WERI-Rb-1 (cell line): ENCODE results near the gene ATG101.

ENCODE experiments used
- DNase-seq: peaks from one replicate; pipeline ENCODE4 v3.0.0-alpha.2; 2020
- H3K27ac ChIP-seq: fragments of 250-450 bp; sonication (Bioruptor Pico); 2 replicates; pipeline ENCODE4 v1.5.1; 2020; ENCODE audit warnings: mild to moderate bottlenecking, moderate library complexity
- H3K27me3 ChIP-seq: fragments of 250-450 bp; sonication (Bioruptor Pico); 2 replicates; pipeline ENCODE4 v1.5.1; 2021; ENCODE audit warnings: mild to moderate bottlenecking, low read depth, moderate library complexity; ENCODE audit not compliant: insufficient read depth, severe bottlenecking
- H3K36me3 ChIP-seq: fragments of 250-450 bp; sonication (Bioruptor Pico); 2 replicates; pipeline ENCODE4 v1.5.1; 2020; ENCODE audit warnings: mild to moderate bottlenecking, moderate library complexity
- H3K4me3 ChIP-seq: 2 replicates; pipeline ENCODE4 v1.5.1; 2011; ENCODE audit warnings: low read depth, mild to moderate bottlenecking, control low read depth, low read length
- H3K9me3 ChIP-seq: fragments of 250-450 bp; sonication (Bioruptor Pico); 2 replicates; pipeline ENCODE4 v1.5.1; 2021; ENCODE audit warnings: mild to moderate bottlenecking, moderate library complexity; ENCODE audit not compliant: severe bottlenecking
- CTCF ChIP-seq: IDR thresholded peaks from 2 replicates; pipeline ENCODE4 v1.5.1; 2011; ENCODE audit warnings: low read depth, mild to moderate bottlenecking, control low read depth, inconsistent platforms, low read length

The ATG101 gene

GRCh38 chr12:52085682-52086180 lies 16.0 kb downstream of the ATG101 start:
- TF ChIP-seq CTCF: no peak
- Histone ChIP-seq H3K27ac (no peak overlapping the region), H3K9me3 (no peaks in the 10 kb centered on the region), H3K27me3 (peaks cover 55% of the 10 kb centered on the region), H3K4me3 (no peak overlapping the region), H3K36me3 (no peaks in the 10 kb centered on the region)
- DNase-seq: no peak

- Histone ChIP-seq H3K27ac (no peak overlapping the region), H3K27me3 (peaks cover 61% of the 10 kb centered on the region), H3K4me3 (no peak overlapping the region), H3K36me3 (no peaks in the 10 kb centered on the region), H3K9me3 (no peaks in the 10 kb centered on the region)
- no peak for DNase-seq
- no peak for TF ChIP-seq CTCF
Measured at GRCh38 chr12:52086366-52086765, 16.6 kb downstream of the ATG101 start.

GRCh38 chr12:52086944-52087835 lies 17.4 kb downstream of the ATG101 start:
- no peak overlapping the region for H3K27ac ChIP-seq

DNA sequence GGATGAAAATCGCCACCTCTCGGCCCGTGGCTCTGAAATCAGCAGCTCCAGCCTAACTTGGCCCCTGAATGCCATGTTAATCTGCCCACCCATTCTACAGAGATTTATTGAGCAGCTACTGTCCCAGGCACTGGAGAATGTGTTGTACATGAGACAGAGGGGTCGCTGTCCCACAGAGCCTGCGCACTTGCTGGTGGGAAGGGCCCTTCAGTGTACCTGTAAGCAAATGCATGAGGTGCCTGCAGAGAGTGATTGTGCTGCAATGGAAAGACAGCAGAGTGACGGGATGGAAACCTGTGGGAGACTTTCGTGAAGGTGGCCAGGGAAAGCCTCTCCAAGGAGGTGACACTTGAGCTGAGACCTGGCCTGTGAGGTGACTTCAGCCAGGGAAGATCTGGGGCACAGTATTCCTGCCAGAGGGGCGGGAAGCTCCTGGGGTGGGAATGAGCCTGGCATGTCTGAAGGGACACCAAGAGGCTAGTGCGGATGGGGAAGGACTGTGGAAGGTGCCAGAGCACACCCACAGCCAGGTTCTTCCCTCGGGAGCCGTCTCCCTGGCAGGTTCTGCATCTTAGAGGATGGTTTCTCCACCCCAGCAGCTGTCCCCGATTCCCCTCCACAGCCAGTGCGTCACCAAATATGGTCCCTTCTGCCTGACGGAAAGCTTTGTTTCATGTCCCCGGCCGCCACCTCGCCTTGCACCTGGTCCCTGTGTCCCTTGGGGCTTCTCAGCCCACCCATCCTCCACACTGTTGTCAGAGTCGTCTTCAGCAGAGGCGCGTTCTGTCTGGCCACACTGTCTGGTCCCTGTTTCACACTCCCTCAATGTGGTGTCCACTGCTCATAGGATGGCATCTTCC lies 18.4 kb downstream of the ATG101 start:
- no peak overlapping the region for H3K4me3 ChIP-seq
- H3K27ac ChIP-seq: no peak overlapping the region
- H3K36me3 ChIP-seq: no peaks in the 10 kb centered on the region
- peaks cover 78% of the 10 kb centered on the region for H3K27me3 ChIP-seq
- no peak for TF ChIP-seq CTCF
- no peaks in the 10 kb centered on the region for H3K9me3 ChIP-seq
- peak; percentile 21 for DNase-seq

More at GRCh38 chr12:52086944-52087835, 17.4 kb downstream of the ATG101 start:
- Histone ChIP-seq H3K36me3 (no peaks in the 10 kb centered on the region), H3K4me3 (no peak overlapping the region), H3K27me3 (peaks cover 69% of the 10 kb centered on the region), H3K9me3 (no peaks in the 10 kb centered on the region)
- TF ChIP-seq CTCF: no peak
- no peak for DNase-seq

DNA sequence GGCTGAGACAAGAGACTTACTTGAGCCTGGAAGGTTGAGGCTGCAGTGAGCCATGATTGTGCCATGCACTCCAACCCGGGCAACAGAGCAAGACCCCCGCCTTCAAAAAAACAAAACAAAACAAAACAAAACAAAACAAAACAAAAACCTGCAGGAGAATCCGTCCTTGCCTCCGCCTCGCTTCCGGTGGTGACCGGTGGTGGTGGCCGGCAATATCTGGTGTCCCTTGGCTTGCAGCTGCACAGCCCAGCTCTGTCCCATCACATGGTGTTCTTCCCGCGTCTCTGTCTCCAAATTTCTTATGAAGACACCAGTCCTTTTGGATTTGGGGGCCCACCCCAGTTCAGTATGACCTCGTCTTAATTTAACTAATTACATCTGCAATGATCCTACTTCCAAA lies 19.7 kb downstream of the ATG101 start:
- no peak for TF ChIP-seq CTCF
- Histone ChIP-seq H3K9me3 (no peaks in the 10 kb centered on the region), H3K27me3 (peaks cover 84% of the 10 kb centered on the region), H3K4me3 (no peak overlapping the region), H3K36me3 (no peaks in the 10 kb centered on the region), H3K27ac (no peak overlapping the region)
- no peak for DNase-seq
